Stimulated activated CD8-positive, alpha-beta memory T cell treated with anti-CD3 and anti-CD28 coated beads, Interleukin-2, amount 100 ng/mL, for 48 hours (primary cell): ENCODE results near the gene RCC1.
"Not testable (repeated sequence)": the region's sequence is repeated elsewhere in the genome, so short reads cannot be mapped to it uniquely, and the experiment has no call there.

Experiments used
- DNase-seq, 2 donors: peaks; one replicate each; pipeline ENCODE4 v3.0.0-alpha.2; 2020; ENCODE audit warnings: low read depth in 2 of 2

Gene RCC1

GRCh38 chr1:28545246-28545628 is 39.4 kb downstream of the RCC1 start:
- no peak for DNase-seq

- no peak for DNase-seq
Observed at GRCh38 chr1:28548318-28548717, 42.5 kb downstream of the RCC1 start.

GRCh38 chr1:28551381-28551780 is 45.5 kb downstream of the RCC1 start:
- DNase-seq = no peak

- DNase-seq = peak; percentile 96 to 97
Observed at GRCh38 chr1:28552758-28553663, 47.2 kb downstream of the RCC1 start, which contains the start of gene TRNAU1AP. TRNAU1AP (plus strand) TSS chr1:28553085; CDS start chr1:28553111, 26 bp downstream.

- DNase-seq = no peak
Observed at GRCh38 chr1:28560886-28561285, 55.0 kb downstream of the RCC1 start.

- DNase-seq = no peak
Observed at GRCh38 chr1:28564310-28564709, 58.5 kb downstream of the RCC1 start.

GRCh38 chr1:28565040-28565439 is 59.2 kb downstream of the RCC1 start:
- no peak for DNase-seq

GRCh38 chr1:28565726-28566125 is 59.9 kb downstream of the RCC1 start:
- no peak for DNase-seq

GRCh38 chr1:28566931-28567330 is 61.1 kb downstream of the RCC1 start:
- no peak for DNase-seq

GRCh38 chr1:28571911-28572310 is 66.1 kb downstream of the RCC1 start:
- no peak for DNase-seq

- DNase-seq = not testable (repeated sequence)
Observed at GRCh38 chr1:28572891-28573290, 67.0 kb downstream of the RCC1 start.

- no peak for DNase-seq
Observed at GRCh38 chr1:28573564-28573963, 67.7 kb downstream of the RCC1 start.

GRCh38 chr1:28577052-28577678 is 71.3 kb downstream of the RCC1 start:
- DNase-seq = no peak

GRCh38 chr1:28577738-28578536 is 72.1 kb downstream of the RCC1 start:
- DNase-seq = no peak

GRCh38 chr1:28578696-28579218 is 72.9 kb downstream of the RCC1 start:
- DNase-seq = no peak

- no peak for DNase-seq
Observed at GRCh38 chr1:28579401-28579800, 73.6 kb downstream of the RCC1 start.

- peak in 1 of 2 donors; percentile 32 for DNase-seq
Observed at GRCh38 chr1:28580722-28581530, 75.1 kb downstream of the RCC1 start.

GRCh38 chr1:28581531-28582247 is 75.8 kb downstream of the RCC1 start:
- DNase-seq = peak; percentile 90 to 91

GRCh38 chr1:28582248-28582615 is 76.4 kb downstream of the RCC1 start:
- no peak for DNase-seq

GRCh38 chr1:28586585-28587391 is 80.9 kb downstream of the RCC1 start:
- DNase-seq = not testable (repeated sequence)
